HEK293T (cell line): ENCODE measurements around the gene KDELR3.

Experiments used
- CTCF ChIA-PET: fragments of 350-600 bp; formaldehyde crosslinking; extraction: SDS; loops from one replicate; lab custom pipeline; 2021; ENCODE audit warnings: antibody characterized with exemption, inconsistent platforms; lab: Yijun Ruan, JAX
- POLR2A ChIA-PET: fragments of 350-600 bp; formaldehyde crosslinking; extraction: SDS; loops from one replicate; lab custom pipeline; 2020; ENCODE audit warnings: antibody characterized with exemption, inconsistent platforms; lab: Yijun Ruan, JAX
- DNase-seq: peaks from one replicate; pipeline ENCODE4 v3.0.0; 2012; ENCODE audit warnings: mixed read lengths; ENCODE audit errors: extremely low spot score
- ARNT ChIP-seq: fragments of 450-650 bp; IDR thresholded peaks from 2 replicates; pipeline ENCODE4 v1.6.1; 2017; ENCODE audit warnings: mild to moderate bottlenecking
- BHLHE40 ChIP-seq: fragments of 450-650 bp; IDR thresholded peaks from 2 replicates; pipeline ENCODE4 v1.6.1; 2016; ENCODE audit warnings: mild to moderate bottlenecking, moderate library complexity, borderline replicate concordance
- CTBP1 ChIP-seq: fragments of 450-650 bp; IDR thresholded peaks from 2 replicates; pipeline ENCODE4 v1.6.1; 2016; ENCODE audit warnings: borderline replicate concordance
- ELF4 ChIP-seq: fragments of 450-650 bp; IDR thresholded peaks from 2 replicates; pipeline ENCODE4 v1.6.1; 2017; ENCODE audit warnings: antibody characterized with exemption
- FOXA1 ChIP-seq: fragments of 450-650 bp; IDR thresholded peaks from 2 replicates; pipeline ENCODE4 v1.6.1; 2016; ENCODE audit warnings: mild to moderate bottlenecking
- FOXK2 ChIP-seq: fragments of 450-650 bp; IDR thresholded peaks from 2 replicates; pipeline ENCODE4 v1.6.1; 2016; ENCODE audit warnings: mild to moderate bottlenecking
- FOXM1 ChIP-seq: fragments of 450-650 bp; IDR thresholded peaks from 2 replicates; pipeline ENCODE4 v1.6.1; 2017; ENCODE audit warnings: mild to moderate bottlenecking, borderline replicate concordance
- HDGF ChIP-seq: fragments of 450-650 bp; IDR thresholded peaks from 2 replicates; pipeline ENCODE4 v1.6.1; 2017; ENCODE audit warnings: antibody characterized with exemption, borderline replicate concordance
- L3MBTL2 ChIP-seq: fragments of 450-650 bp; conservative IDR thresholded peaks from 2 replicates; pipeline ENCODE4 v1.6.1; 2016; ENCODE audit warnings: mild to moderate bottlenecking
- LEF1 ChIP-seq: fragments of 450-650 bp; IDR thresholded peaks from 2 replicates; pipeline ENCODE4 v1.6.1; 2017; ENCODE audit warnings: mild to moderate bottlenecking, borderline replicate concordance
- NFRKB ChIP-seq: fragments of 450-650 bp; IDR thresholded peaks from 2 replicates; pipeline ENCODE4 v1.6.1; 2016; ENCODE audit warnings: mild to moderate bottlenecking, moderate library complexity
- SP1 ChIP-seq: fragments of 450-650 bp; IDR thresholded peaks from 2 replicates; pipeline ENCODE4 v1.6.1; 2017
- SUZ12 ChIP-seq: fragments of 450-650 bp; IDR thresholded peaks from 2 replicates; pipeline ENCODE4 v1.6.1; 2016; ENCODE audit warnings: mild to moderate bottlenecking
- TARDBP ChIP-seq: fragments of 450-650 bp; IDR thresholded peaks from 2 replicates; pipeline ENCODE4 v1.6.1; 2016
- ZNF384 ChIP-seq: fragments of 450-650 bp; IDR thresholded peaks from 2 replicates; pipeline ENCODE4 v1.6.1; 2016
- TF ChIP-seq, protein P1 (sequence below): fragments of 450-650 bp; IDR thresholded peaks from 2 replicates; pipeline ENCODE4 v1.6.1; 2016

KDELR3 gene

GRCh38 chr22:38427940-38428339, 40.0 kb upstream of the KDELR3 start:
- ChIA-PET POLR2A (no interaction called here), CTCF (interaction anchor here (0.6 kb wide), 1 partner anchor 15 kb away, joined by 3 read pairs; no protein-coding TSS in a partner anchor)
- TF ChIP-seq NFRKB: no peak
- TF ChIP-seq ZNF384: no peak
- no peak for TF ChIP-seq L3MBTL2
- TF ChIP-seq ELF4: no peak
- DNase-seq: no peak

- CTCF ChIA-PET: interaction anchor here (0.6 kb wide), 1 partner anchor 30 kb away, joined by 4 read pairs; no protein-coding TSS in a partner anchor
- no peak for TF ChIP-seq LEF1
- no peak for DNase-seq
- POLR2A ChIA-PET: interaction anchor here (1.2 kb wide), 1 partner anchor 35 kb away, joined by 3 read pairs; no protein-coding TSS in a partner anchor
Observed at GRCh38 chr22:38428714-38429113, 39.2 kb upstream of the KDELR3 start.

DNA sequence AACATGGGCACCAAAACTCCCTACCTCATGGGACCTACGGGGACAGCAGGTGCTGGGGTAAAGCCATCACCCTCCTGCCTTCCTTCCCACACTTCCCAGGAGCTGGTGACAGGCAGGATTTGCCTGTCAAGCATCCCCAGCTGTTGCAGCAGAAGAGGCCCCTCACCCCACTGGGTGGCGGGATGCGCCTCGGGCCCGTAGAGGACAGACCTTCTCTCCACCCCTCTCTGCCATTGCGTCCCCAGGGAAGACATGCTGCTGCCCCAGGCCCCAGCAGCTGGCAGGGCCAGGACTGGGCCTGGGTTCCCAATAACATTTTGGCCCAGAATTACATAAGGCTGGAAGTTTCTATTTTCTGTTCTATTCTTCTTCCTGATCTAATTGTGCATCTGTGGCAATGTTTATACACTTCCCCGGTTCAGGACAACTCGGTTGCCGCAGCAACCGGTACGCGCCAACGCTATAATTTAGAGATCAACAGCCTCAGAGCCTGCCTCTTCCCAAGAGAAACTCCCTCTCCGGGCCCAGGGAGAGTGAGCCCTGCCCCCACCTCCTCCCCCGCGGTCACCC, 38.3 kb upstream of the KDELR3 start:
- DNase-seq: no peak
- ChIA-PET POLR2A (interaction anchor here (1.2 kb wide), 1 partner anchor 34 kb away, joined by 3 read pairs; no protein-coding TSS in a partner anchor), CTCF (no interaction called here)
- no peak for TF ChIP-seq CTBP1
- no peak for TF ChIP-seq SUZ12
- no peak for TF ChIP-seq TARDBP
- TF ChIP-seq BHLHE40: no peak
- TF ChIP-seq FOXK2: no peak
- TF ChIP-seq, protein P1, sequence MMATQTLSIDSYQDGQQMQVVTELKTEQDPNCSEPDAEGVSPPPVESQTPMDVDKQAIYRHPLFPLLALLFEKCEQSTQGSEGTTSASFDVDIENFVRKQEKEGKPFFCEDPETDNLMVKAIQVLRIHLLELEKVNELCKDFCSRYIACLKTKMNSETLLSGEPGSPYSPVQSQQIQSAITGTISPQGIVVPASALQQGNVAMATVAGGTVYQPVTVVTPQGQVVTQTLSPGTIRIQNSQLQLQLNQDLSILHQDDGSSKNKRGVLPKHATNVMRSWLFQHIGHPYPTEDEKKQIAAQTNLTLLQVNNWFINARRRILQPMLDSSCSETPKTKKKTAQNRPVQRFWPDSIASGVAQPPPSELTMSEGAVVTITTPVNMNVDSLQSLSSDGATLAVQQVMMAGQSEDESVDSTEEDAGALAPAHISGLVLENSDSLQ: no peak
- no peak for TF ChIP-seq ELF4
- no peak for TF ChIP-seq FOXA1
- TF ChIP-seq ARNT: no peak
- no peak for TF ChIP-seq LEF1
- TF ChIP-seq L3MBTL2: no peak
- TF ChIP-seq FOXM1: no peak
- TF ChIP-seq HDGF: no peak
- no peak for TF ChIP-seq ZNF384
- no peak for TF ChIP-seq SP1
- TF ChIP-seq NFRKB: no peak

DNA sequence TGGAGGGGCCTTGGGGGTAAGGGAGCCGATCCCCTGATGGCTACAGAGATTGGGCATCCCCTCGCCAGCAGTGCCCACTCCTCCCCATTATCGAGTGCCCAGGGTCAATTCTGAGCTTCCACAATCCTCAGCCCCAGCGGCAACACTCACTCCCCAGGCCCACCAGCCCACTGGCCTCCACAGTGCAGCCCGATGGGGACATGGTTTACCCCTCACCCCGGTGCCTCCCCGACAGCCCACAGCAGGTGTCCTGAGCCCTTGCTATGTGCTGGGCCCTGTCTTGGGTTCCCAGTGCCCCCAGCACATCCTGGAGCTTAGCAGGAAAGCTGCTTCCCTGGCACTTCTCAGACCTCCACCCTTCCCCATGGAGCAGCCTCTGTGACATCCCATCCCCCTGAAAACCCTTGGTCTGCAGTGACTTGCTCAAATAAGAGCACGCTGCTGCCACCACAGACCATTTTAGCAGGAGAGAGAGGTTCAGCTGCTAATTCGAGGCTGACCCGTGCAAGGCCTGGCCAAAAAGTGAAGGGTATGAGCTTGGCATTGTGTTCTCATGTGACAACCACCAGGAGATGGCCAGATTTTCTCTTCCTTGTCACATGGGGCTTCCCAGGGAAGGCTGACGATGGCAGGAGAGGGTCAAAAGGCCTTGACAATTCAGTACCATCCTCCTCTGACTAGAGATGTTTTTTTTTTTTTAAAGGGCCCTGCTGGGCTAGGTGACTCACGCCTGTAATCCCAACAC, 36.5 kb upstream of the KDELR3 start:
- TF ChIP-seq SUZ12 (no peak), ZNF384 (no peak; the same call in 1 of the 2 replicates), LEF1 (no peak), FOXM1 (no peak), CTBP1 (no peak), BHLHE40 (no peak), ELF4 (no peak), HDGF (no peak), FOXK2 (no peak)
- TF ChIP-seq, protein P1: no peak
- no peak for DNase-seq
- CTCF ChIA-PET: no interaction called here
- POLR2A ChIA-PET: interaction anchor here (0.9 kb wide), 1 partner anchor 36 kb away, joined by 3 read pairs; no protein-coding TSS in a partner anchor

DNA sequence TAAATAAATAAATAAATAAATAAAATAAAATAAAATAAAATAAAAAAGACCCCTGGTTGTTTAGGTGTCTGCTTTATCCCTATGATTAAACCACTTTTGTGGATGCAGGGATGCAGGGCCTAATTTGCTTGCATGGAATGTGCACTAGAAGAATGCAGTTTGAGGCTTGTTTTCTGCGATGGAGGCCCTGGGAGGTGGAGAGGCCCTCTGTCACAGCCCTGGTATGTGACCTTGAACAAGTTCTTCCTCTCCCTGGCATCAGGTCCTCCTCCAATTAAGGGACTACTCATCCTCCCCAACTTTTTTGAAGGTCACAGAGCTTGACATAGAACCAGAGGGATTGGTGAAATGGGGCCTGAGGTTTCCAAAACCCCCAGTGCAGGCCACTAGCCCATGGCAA, 35.6 kb upstream of the KDELR3 start:
- no peak for TF ChIP-seq ZNF384
- TF ChIP-seq NFRKB: no peak
- no peak for TF ChIP-seq L3MBTL2
- TF ChIP-seq, protein P1: no peak
- TF ChIP-seq CTBP1: no peak
- no peak for TF ChIP-seq FOXA1
- no peak for TF ChIP-seq FOXK2
- TF ChIP-seq ELF4: no peak
- TF ChIP-seq BHLHE40: no peak
- no peak for TF ChIP-seq FOXM1
- no peak for TF ChIP-seq HDGF
- TF ChIP-seq LEF1: no peak
- TF ChIP-seq SP1: no peak
- no peak for TF ChIP-seq TARDBP
- no peak for TF ChIP-seq SUZ12
- no peak for TF ChIP-seq ARNT
- no peak for DNase-seq
- POLR2A ChIA-PET: no interaction called here
- CTCF ChIA-PET: no interaction called here

DNA sequence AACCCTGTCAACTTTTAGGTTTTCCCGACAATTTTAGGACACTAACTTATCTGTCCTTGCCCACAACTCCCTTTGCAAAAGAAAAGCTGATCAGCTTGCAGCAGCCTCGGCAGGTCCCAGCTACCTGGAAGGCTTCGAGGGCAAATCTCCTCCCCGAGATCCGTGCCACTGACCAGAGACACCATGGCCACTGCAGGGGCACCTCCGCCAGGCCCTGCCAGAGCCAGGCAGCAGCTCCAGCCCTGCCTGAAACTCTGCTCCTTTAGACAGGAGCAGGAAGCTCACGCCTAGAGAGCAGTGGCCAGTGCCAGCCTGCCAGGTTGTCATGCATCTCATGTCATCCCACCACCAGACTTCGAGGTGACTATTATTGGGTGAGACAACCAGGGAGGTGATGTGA, 34.0 kb upstream of the KDELR3 start:
- CTCF ChIA-PET: interaction anchor here (0.5 to 1.6 kb wide), 3 partner anchors 10 to 735 kb away, joined by 3 to 9 read pairs (median 3); partner anchors contain the start of gene KDELR3
- no peak for DNase-seq
- POLR2A ChIA-PET: interaction anchor here (1.5 kb wide), 1 partner anchor 15 kb away, joined by 4 read pairs; no protein-coding TSS in a partner anchor

More for the DNA sequence above, 34.0 kb upstream of the KDELR3 start:
- TF ChIP-seq ARNT: no peak
- no peak for TF ChIP-seq FOXK2
- no peak for TF ChIP-seq LEF1
- TF ChIP-seq, protein P1: no peak
- no peak for TF ChIP-seq BHLHE40
- TF ChIP-seq SP1: no peak
- no peak for TF ChIP-seq SUZ12
- no peak for TF ChIP-seq NFRKB
- no peak for TF ChIP-seq FOXA1
- no peak for TF ChIP-seq ZNF384
- no peak for TF ChIP-seq HDGF
- no peak for TF ChIP-seq FOXM1
- TF ChIP-seq ELF4: no peak
- TF ChIP-seq TARDBP: no peak
- TF ChIP-seq L3MBTL2: no peak
- TF ChIP-seq CTBP1: no peak
